HepG2 (cell line): ENCODE measurements around the gene KLF13.

ENCODE experiments used
- BRD4 ChIP-seq: sonication (generic); formaldehyde crosslinking; IDR thresholded peaks from 2 replicates; pipeline ENCODE4 v1.4.0; 2020; ENCODE audit warnings: missing genetic modification reagents
- ELF3 ChIP-seq: IDR thresholded peaks from 2 replicates; pipeline ENCODE4 v1.6.1; 2016; ENCODE audit warnings: missing genetic modification reagents, missing compliant biosample characterization
- KLF11 ChIP-seq: IDR thresholded peaks from 2 replicates; pipeline ENCODE4 v1.6.1; 2016; ENCODE audit warnings: missing compliant biosample characterization
- NFE2L2 ChIP-seq: fragments of 150-350 bp; IDR thresholded peaks from 2 replicates; pipeline ENCODE4 v1.6.1; 2014; ENCODE audit warnings: low read length
- SMC3 ChIP-seq: IDR thresholded peaks from 2 replicates; pipeline ENCODE4 v1.6.1; 2011; ENCODE audit warnings: low read length, improper control_type of control experiment
- ZNF703 ChIP-seq: sonication (generic); formaldehyde crosslinking; IDR thresholded peaks from 2 replicates; pipeline ENCODE4 v1.5.1; 2020; ENCODE audit warnings: missing genetic modification reagents, mild to moderate bottlenecking, moderate library complexity, borderline replicate concordance

GRCh38 chr15:31331389-31331788 lies 4.8 kb downstream of the KLF13 start:
- no peak for TF ChIP-seq SMC3
- no peak for TF ChIP-seq BRD4
- TF ChIP-seq ZNF703 (CRISPR knock-in tag) = no peak
- TF ChIP-seq ELF3 (CRISPR knock-in tag) = no peak
- TF ChIP-seq NFE2L2 = no peak
- no peak for TF ChIP-seq KLF11 (CRISPR knock-in tag)
